EL (cell line): ENCODE results near the gene COL6A3.

ENCODE experiments used
- DNase-seq: peaks from one replicate; pipeline ENCODE4 v3.0.0-alpha.2; 2016

The COL6A3 gene, protein sequence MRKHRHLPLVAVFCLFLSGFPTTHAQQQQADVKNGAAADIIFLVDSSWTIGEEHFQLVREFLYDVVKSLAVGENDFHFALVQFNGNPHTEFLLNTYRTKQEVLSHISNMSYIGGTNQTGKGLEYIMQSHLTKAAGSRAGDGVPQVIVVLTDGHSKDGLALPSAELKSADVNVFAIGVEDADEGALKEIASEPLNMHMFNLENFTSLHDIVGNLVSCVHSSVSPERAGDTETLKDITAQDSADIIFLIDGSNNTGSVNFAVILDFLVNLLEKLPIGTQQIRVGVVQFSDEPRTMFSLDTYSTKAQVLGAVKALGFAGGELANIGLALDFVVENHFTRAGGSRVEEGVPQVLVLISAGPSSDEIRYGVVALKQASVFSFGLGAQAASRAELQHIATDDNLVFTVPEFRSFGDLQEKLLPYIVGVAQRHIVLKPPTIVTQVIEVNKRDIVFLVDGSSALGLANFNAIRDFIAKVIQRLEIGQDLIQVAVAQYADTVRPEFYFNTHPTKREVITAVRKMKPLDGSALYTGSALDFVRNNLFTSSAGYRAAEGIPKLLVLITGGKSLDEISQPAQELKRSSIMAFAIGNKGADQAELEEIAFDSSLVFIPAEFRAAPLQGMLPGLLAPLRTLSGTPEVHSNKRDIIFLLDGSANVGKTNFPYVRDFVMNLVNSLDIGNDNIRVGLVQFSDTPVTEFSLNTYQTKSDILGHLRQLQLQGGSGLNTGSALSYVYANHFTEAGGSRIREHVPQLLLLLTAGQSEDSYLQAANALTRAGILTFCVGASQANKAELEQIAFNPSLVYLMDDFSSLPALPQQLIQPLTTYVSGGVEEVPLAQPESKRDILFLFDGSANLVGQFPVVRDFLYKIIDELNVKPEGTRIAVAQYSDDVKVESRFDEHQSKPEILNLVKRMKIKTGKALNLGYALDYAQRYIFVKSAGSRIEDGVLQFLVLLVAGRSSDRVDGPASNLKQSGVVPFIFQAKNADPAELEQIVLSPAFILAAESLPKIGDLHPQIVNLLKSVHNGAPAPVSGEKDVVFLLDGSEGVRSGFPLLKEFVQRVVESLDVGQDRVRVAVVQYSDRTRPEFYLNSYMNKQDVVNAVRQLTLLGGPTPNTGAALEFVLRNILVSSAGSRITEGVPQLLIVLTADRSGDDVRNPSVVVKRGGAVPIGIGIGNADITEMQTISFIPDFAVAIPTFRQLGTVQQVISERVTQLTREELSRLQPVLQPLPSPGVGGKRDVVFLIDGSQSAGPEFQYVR (N-terminal part only)

GRCh38 chr2:237413777-237414661 is at the start of gene COL6A3:
Gene COL6A3 (minus strand): TSS chr2:237414164. CDS start chr2:237396817, 17,347 bp downstream.
- DNase-seq: peak; percentile 91

DNA sequence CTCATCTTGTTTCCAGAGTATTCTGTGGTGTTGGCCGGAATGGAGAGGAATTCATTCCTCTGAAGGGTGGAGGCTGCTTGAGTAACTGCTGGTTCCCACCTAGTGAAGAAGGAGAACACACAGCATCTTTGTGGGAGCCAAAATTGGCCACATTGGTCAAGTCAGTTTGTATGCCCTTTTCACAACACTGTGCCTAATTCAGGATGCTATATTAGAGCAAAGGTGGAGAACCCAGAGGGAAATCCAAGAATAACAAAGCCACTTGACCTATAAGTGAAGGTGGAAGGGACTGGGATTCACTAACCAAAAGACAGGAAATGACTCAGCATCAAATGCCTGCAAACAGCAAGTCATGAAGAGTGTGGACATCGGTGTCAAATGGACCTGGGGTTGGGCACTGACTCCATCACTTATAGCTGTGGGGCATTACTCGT is 45.8 kb upstream of the COL6A3 start:
- DNase-seq: peak; percentile 85

GRCh38 chr2:237459226-237459625 is 45.3 kb upstream of the COL6A3 start:
- no peak for DNase-seq

GRCh38 chr2:237458519-237458918 is 44.6 kb upstream of the COL6A3 start:
- no peak for DNase-seq

DNA sequence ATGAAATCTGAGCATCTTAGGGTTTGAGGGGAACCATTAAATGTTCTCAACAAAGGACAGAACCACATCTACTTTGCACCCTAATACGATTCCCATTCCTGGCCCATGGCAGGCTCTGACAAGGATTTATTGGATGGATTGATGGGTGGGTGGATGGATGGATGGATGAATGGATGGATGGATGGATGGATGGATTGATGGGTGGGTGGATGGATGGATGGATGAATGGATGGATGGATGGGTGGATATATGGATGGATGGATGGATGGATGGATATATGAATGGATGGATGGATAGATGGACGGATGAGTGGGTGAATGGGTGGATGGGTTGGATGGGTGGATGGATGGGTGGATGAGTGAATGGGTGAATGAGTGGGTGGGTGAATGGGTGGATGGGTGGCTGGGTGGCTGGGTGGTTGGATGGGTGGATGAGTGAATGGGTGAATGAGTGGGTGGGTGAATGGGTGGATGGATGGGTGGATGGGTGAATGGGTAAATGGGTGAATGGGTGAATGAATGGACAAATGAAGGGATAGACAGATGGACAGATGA is 43.5 kb upstream of the COL6A3 start:
- no peak for DNase-seq

- DNase-seq: peak; percentile 36
Measured at GRCh38 chr2:237456200-237456843, 42.4 kb upstream of the COL6A3 start.

DNA sequence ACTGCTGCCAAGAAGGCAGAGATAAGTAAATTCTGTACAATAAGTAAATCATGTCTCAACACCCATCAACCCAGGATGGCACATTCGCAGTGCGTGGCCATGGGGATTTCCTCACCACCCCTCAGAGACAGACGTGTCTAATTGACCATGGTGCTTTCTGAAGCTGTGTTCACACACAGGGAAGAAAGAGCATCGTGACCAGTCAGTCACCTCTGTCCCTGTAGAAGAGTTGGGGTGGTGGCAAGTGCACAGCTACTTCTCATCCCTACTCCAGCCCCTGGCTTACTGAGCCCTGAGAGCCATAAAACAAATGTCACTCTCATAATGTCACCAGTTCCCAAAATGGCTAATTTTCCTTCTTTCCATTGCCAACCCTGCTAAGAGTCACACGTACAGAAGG is 41.8 kb upstream of the COL6A3 start:
- DNase-seq: no peak

DNA sequence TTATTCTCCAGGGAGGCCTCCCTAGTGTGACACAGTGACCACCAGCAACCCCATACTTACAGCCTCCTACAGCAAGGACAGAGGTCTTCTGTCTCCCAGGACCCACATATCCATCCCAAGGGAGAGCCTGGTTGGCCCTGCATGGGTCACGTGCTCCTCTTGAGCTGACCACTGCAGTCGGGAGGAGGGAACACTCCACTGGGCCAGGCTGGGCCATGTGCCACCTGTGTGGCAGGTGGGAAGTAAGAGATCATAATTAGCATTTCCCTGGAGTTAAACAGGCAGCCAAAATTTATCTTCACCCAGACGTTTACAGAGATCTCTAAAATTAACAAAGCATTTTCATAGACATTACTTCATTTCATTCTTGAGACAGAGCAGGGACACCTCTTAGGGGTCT is 39.7 kb upstream of the COL6A3 start:
- DNase-seq: no peak

- DNase-seq: no peak
Measured at GRCh38 chr2:237452861-237453260, 38.9 kb upstream of the COL6A3 start.

- DNase-seq: no peak
Measured at GRCh38 chr2:237451643-237452469, 37.9 kb upstream of the COL6A3 start.

GRCh38 chr2:237450583-237450982 is 36.6 kb upstream of the COL6A3 start:
- no peak for DNase-seq

- no peak for DNase-seq
Measured at GRCh38 chr2:237450108-237450507, 36.1 kb upstream of the COL6A3 start.

DNA sequence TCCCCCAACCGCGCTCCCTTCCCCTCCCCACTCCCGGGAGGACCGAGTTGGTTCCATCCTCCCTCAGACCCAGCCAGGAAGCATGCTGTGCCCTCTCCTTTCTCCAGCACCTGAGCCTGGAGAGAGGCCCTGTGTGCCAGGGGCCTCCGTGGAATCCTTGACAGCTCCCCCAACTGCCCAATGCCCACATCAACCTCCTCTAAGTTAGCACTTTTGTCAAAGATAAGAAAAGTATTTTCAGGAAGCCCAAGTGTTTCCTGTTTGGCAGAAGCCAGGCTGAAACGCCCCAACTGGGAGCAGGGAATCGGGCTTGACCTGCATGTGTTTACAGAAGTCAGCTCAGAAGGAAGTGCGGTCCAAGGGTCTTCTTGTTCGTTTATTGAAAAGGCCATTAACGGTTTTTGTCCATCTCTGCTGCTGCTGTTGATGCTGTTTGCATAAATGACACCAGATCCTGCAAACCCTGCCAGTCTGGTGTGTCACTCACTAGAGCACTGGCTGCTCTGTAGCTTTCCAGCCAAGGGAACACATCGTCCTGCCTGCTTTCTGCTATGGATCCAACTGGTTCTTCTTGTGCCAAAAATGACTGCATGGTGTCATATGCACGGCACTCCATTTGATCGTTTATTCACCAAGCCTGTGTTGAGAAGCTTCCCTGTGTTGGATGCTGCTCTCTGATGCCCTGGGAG is 35.4 kb upstream of the COL6A3 start:
- DNase-seq: no peak

DNA sequence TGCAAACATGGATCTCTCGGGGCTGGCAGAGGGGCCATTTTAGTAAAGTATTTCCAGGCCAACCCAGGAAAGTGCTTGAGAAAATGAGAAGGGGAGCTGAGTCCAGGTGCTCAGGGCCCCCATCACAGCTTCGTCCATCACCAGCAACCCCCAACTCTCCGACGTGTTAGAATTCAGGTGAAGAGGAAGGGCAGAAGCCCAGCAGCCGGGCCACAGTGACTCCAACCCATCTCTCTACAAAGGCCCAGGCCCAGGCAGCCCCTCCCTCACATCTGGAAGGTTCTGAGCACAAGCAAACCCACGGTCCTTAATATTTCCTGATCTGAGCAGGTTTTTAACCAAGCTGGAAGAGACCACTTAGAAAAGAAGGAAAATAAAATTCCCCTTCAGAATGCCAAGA is 34.7 kb upstream of the COL6A3 start:
- no peak for DNase-seq

GRCh38 chr2:237448171-237448570 is 34.2 kb upstream of the COL6A3 start:
- no peak for DNase-seq

- DNase-seq: no peak
Measured at GRCh38 chr2:237447496-237447895, 33.5 kb upstream of the COL6A3 start.

DNA sequence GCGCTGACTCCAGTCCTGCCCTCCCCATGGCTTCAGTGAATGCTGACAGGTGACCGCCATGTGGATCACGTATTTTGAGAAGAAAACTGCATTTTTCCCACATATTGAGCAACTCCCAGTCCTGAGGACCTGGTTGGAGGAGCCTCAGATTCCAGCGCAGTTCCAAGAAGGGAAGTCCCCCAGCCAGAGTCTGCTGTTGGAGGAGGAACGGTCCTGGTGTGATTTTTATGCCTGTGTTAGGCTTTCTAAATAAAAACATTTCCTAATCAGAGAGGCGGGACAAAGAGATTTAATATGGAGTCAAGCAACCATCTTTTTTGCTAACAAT is 32.3 kb upstream of the COL6A3 start:
- no peak for DNase-seq

DNA sequence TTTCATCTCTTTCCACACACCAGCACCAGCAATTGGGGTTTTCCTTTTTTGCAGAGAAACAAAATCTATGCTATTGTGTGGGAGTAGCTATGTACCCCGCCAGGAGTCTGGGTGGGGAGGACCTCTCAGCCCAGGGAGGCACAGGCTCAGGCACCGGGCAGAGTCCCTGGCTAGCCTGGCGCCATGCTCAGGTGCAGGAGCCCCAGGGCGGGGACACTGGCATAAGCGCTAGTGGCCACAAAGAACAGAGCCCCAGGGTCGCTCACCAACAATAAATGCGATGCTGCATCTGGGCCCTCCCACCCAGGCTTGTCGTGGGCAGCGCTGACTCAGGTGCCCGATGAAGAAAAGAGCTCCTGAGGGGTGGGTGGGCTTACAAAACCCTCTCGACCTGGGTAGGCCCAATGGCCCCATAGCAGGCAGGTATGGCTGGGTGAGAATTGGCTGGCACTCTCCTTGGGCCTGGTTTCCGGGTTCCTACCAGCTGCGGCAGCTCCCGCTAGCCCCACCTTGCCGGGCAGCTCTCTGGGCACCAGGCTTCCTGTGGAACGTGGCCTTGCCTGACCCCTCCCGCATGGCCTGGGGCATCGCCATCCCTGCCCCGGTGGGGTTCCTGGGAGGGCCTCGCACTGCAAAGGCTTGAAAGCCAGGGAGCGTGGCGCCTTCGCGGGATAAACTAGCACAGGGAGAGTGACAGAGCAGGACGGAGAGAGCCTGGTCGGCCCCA is 31.8 kb upstream of the COL6A3 start:
- DNase-seq: no peak

DNA sequence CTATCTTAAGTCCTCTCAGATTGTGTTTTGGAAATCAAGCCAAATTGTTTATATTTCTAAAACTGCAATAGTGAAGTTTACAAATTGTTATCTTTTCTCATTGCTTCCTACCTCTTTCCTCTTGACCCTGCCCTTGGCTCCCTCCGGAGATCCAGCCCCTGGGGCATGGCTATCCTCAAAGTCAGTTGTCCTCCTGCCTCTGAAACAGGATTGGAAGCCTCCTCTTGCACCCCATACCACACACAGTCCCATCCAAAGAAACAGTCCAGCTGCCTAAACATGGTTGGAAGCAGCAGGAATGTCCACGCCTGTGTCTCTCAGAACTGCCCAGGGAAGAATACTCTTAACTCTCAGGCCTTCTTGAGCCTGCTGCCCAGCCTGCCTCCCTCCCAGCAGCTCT is 30.1 kb upstream of the COL6A3 start:
- no peak for DNase-seq
